Testis (tissue), 3 donors: ENCODE data around the gene CECR2. TPM values are rescaled to one million over a fixed set of nuclear protein-coding genes. Genes with fewer than 3 reads are reported as not detected.
A peak's percentile ranks its signal among the peaks of the same experiment; 100 is the strongest.

Experiments used
- DNase-seq: peaks from one replicate; pipeline ENCODE4 v3.0.0-alpha.2; 2019
- H3K27ac ChIP-seq, 2 donors: fragments of 200-600 bp; sonication (generic); one replicate each; pipeline ENCODE4 v1.5.1; 2019
- H3K27me3 ChIP-seq: fragments of 200-600 bp; sonication (generic); one replicate; pipeline ENCODE4 v1.5.1; 2019
- H3K36me3 ChIP-seq: fragments of 200-600 bp; sonication (generic); one replicate; pipeline ENCODE4 v1.5.1; 2017; ENCODE audit warnings: low read depth; ENCODE audit errors: missing control alignments
- H3K4me1 ChIP-seq: fragments of 200-600 bp; sonication (generic); one replicate; pipeline ENCODE4 v1.5.1; 2019
- H3K4me3 ChIP-seq, 2 donors: fragments of 200-600 bp; sonication (generic); one replicate each; pipeline ENCODE4 v1.5.1; 2017 to 2019
- H3K9me3 ChIP-seq: fragments of 200-600 bp; sonication (generic); one replicate; pipeline ENCODE4 v1.5.1; 2017
- CTCF ChIP-seq, 3 experiments: fragments of 450-650 bp in 2 of 3; fragments of 200-600 bp in 1 of 3; sonication (generic) in 1 of 3; IDR thresholded peaks; one replicate each; pipeline ENCODE4 v1.5.1; 2016 to 2019; ENCODE audit warnings: antibody characterized with exemption in 3 of 3, mild to moderate bottlenecking in 2 of 3, moderate library complexity in 1 of 3
- POLR2A ChIP-seq: fragments of 450-650 bp; IDR thresholded peaks from one replicate; pipeline ENCODE4 v1.6.1; 2017; ENCODE audit warnings: antibody characterized with exemption, mild to moderate bottlenecking, moderate library complexity
- WGBS, 2 donors: methylation state at CpG; one replicate each; pipeline ENCODE4 v1.1.5; 2018; 5-methylcytosine and 5-hydroxymethylcytosine counted together
- intact Hi-C: fragments of 100-400 bp; cut with DNase I; formaldehyde crosslinking; loops from one replicate; pipeline ENCODE4 v1.15.1; 2023; ENCODE audit warnings: low total_unique reads
- polyA plus RNA-seq: library from polyadenylated mRNA; stranded (reverse); fragments of 350-450 nt; fragmentation: Illumina TruSeq; extraction: RNeasy Lipid Tissue Mini Kit (QIAGEN cat#74804); gene quantifications from one replicate; pipeline ENCODE4 v1.2.3, GENCODE V29; 2014; ENCODE audit warnings: low read depth, low replicate concordance; ENCODE audit not compliant: insufficient read depth
- total RNA-seq, 2 donors: library from RNA; depleted of rRNA; stranded (reverse); fragments of >200 nt; gene quantifications; one replicate each; pipeline ENCODE4 v1.2.3, GENCODE V29; 2016

The CECR2 gene
- total and polyA plus RNA-seq, 3 donors from 2014 or later, result 7.1 to 18.7 (median 16.8) TPM

GRCh38 chr22:17489101-17489500 lies 119.8 kb downstream of the CECR2 start:
- no peaks in the 10 kb centered on the region for H3K27me3 ChIP-seq
- DNase-seq, result no peak
- H3K4me3 ChIP-seq, result no peak overlapping the region
- WGBS, 2 donors, result 88 to 95% methylated on average over 6 of the region's 6 CpGs
- H3K9me3 ChIP-seq, result no peaks in the 10 kb centered on the region
- no peaks in the 10 kb centered on the region for H3K36me3 ChIP-seq
- H3K27ac ChIP-seq, result no peak overlapping the region
- peaks cover 10% of the 10 kb centered on the region for H3K4me1 ChIP-seq
- intact Hi-C loops, result no loop called here
- TF ChIP-seq CTCF (IDR thresholded peaks at IDR 0.05) (no peak), POLR2A (no peak)

GRCh38 chr22:17491090-17491640 lies 121.9 kb downstream of the CECR2 start:
- WGBS, 2 donors, result 83 to 89% methylated on average over 9 of the region's 9 CpGs
- intact Hi-C loops, result loop anchor here (10.0 kb wide), 1 partner anchor 316 kb away; no protein-coding TSS in a partner anchor
- no peaks in the 10 kb centered on the region for H3K27me3 ChIP-seq
- no peak overlapping the region for H3K27ac ChIP-seq
- DNase-seq, result no peak
- peaks cover 10% of the 10 kb centered on the region for H3K4me1 ChIP-seq
- H3K36me3 ChIP-seq, result no peaks in the 10 kb centered on the region
- no peak for TF ChIP-seq CTCF (IDR thresholded peaks at IDR 0.05)
- TF ChIP-seq POLR2A, result no peak
- no peak overlapping the region for H3K4me3 ChIP-seq
- no peaks in the 10 kb centered on the region for H3K9me3 ChIP-seq

GRCh38 chr22:17492247-17492646 lies 123.0 kb downstream of the CECR2 start:
- Histone ChIP-seq H3K27me3 (no peaks in the 10 kb centered on the region), H3K4me1 (peaks cover 10% of the 10 kb centered on the region), H3K36me3 (no peaks in the 10 kb centered on the region), H3K4me3 (no peak overlapping the region), H3K9me3 (no peaks in the 10 kb centered on the region), H3K27ac (peak overlapping the region in 1 of 2 donors; percentile 41)
- intact Hi-C loops, result loop anchor here (10.0 kb wide), 1 partner anchor 317 kb away; no protein-coding TSS in a partner anchor
- WGBS, 2 donors, result 25 to 38% methylated on average over 3 of the region's 3 CpGs
- TF ChIP-seq CTCF (IDR thresholded peaks at IDR 0.05), result no peak
- no peak for TF ChIP-seq POLR2A
- DNase-seq, result peak; percentile 51

- intact Hi-C loops, result loop anchor here (10.0 kb wide), 1 partner anchor 319 kb away; no protein-coding TSS in a partner anchor
- 69 to 75% methylated on average over 3 of the region's 3 CpGs for WGBS, 2 donors
- TF ChIP-seq POLR2A, result no peak
- TF ChIP-seq CTCF (IDR thresholded peaks at IDR 0.05), result no peak
Measured at GRCh38 chr22:17493419-17493981, 124.2 kb downstream of the CECR2 start.

GRCh38 chr22:17496841-17497240 lies 127.6 kb downstream of the CECR2 start:
- Histone ChIP-seq H3K36me3 (no peaks in the 10 kb centered on the region), H3K9me3 (no peaks in the 10 kb centered on the region), H3K27me3 (no peaks in the 10 kb centered on the region), H3K4me1 (peaks cover 10% of the 10 kb centered on the region), H3K4me3 (no peak overlapping the region), H3K27ac (no peak overlapping the region)
- intact Hi-C loops, result loop anchor here (10.0 kb wide), 1 partner anchor 322 kb away; no protein-coding TSS in a partner anchor
- DNase-seq, result no peak
- TF ChIP-seq POLR2A (no peak), CTCF (IDR thresholded peaks at IDR 0.05) (no peak)
- 86 to 90% methylated on average over 5 of the region's 5 CpGs for WGBS, 2 donors

More at GRCh38 chr22:17493419-17493981, 124.2 kb downstream of the CECR2 start:
- no peak for DNase-seq
- H3K36me3 ChIP-seq, result no peaks in the 10 kb centered on the region
- peaks cover 10% of the 10 kb centered on the region for H3K4me1 ChIP-seq
- no peaks in the 10 kb centered on the region for H3K9me3 ChIP-seq
- no peak overlapping the region for H3K27ac ChIP-seq
- H3K4me3 ChIP-seq, result no peak overlapping the region
- H3K27me3 ChIP-seq, result no peaks in the 10 kb centered on the region
